Stimulated activated CD8-positive, alpha-beta memory T cell treated with anti-CD3 and anti-CD28 coated beads, Interleukin-15, amount 100 ng/mL, for 48 hours (primary cell): ENCODE results near the gene SLC8B1.

ENCODE experiments used
- DNase-seq, 2 donors: peaks; one replicate each; pipeline ENCODE4 v3.0.0-alpha.2; 2020; ENCODE audit warnings: low read depth in 2 of 2

The SLC8B1 gene

DNA sequence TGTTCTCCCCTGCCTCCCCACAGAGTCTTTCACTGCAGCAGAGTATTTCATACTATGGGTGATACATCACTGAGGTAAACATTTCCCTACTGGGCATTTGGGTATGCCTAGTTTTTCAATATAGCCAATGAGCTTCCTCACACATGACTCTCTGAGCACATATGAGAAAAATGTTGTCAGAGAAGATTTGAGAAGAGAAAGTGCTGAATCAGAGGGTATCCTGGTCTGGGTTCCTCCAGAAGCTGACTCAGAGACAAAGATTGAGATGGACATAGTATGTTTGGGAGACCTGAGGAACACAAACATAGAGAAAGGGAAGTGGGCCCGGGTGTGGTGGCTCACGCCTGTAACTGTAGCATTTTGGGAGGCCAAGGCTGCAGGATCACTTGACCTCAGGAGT is 12.6 kb downstream of the SLC8B1 start:
- no peak for DNase-seq

DNA sequence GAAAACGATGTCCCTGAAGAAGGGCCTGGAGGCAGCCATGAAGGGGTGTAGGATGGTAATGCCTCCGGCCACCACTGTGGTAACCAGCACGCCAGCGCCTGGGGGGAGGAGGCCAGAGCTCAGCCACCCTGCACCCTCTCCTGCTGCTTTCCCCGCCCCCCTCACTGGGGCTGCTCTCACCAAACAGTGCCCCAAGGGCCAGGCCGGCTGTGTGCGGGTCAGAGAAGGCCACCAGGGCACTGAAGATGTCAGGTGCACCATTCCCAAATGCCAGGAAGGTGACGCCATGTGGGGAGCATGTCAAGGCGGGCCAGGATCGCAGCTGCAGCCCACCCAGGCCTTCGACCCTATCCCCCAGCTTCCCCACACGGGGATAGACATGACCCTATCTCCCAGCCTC is 14.5 kb downstream of the SLC8B1 start:
- DNase-seq: no peak

DNA sequence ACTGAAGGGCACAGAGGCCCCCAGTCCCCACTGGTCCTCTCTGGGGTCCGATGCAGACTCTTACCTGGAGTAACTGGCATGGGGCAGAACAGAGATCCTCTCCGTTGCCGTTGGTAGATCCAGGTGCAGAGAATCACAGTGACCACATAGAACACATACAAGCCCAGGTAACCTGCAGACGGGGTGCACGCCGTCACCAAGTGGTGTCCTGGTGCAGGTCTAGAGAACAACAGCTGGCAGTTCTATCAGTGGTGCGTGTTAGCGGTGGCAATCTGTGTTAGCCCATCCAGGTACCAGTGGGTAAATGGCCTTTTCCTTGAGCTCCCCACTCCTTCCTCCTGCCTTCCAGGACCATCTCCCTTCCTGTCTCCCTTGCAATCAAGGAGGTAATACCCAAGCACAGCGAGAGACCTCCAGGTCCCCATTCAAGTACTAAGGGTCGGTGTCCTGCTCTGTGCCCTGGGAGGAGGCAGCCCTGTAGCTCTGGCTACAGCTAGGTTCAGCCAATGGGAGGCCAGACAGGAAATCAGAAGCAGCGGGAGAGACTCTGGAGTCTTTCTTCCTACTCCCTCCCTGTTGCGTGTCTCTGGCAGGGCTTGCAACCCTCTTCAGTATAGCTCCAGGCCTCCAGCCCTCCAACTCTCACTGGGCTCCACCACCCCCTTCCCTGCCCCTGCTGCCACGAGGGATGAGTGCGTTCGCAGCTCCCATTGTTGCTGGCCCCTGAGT is 15.8 kb downstream of the SLC8B1 start:
- DNase-seq: no peak

DNA sequence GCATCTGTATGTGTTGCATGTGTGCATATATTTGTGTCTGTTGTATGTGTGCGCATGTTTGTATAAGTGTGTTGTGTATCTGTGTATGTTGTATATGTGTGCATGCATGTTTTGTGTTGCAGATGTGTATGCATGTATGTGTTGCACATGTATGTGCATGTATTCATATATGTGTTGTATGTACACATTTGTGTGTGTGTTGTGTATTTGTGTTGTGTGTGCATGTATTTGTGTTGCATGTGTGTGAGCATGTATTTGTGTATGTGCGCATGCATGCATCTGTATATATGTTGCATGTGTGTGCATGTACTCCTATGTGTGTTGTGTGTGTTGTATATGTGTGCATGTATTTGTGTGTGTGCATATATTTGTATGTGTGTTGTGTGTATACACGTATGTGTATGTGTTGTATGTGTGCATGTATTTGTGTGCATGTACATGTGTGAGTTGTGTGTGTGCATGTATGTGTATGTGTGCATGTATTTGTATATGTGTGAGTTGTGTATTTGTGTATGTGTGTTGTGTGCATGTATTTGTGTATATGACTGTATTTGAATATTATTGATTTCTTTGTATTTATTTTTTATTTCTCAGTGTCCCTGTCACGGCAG is 16.8 kb downstream of the SLC8B1 start:
- DNase-seq: no peak

DNA sequence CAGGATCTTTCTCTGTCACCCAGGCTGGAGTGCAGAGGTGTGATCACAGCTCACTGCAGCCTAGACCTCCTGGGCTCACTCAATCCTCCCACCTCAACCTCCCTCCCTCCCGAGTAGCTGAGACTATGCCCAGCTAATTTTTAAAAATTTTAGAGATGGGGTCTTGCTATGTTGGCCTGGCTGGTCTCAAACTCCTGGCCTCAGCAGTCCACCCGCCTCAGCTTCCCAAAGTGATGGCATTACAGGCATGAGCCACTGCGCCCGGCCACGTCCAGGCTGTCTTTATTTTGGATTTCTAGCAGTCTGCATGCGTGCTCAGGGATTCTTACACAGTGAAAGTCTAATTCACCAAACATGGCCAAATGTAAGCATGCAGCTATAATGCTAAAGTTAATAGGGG is 17.8 kb downstream of the SLC8B1 start:
- no peak for DNase-seq

DNA sequence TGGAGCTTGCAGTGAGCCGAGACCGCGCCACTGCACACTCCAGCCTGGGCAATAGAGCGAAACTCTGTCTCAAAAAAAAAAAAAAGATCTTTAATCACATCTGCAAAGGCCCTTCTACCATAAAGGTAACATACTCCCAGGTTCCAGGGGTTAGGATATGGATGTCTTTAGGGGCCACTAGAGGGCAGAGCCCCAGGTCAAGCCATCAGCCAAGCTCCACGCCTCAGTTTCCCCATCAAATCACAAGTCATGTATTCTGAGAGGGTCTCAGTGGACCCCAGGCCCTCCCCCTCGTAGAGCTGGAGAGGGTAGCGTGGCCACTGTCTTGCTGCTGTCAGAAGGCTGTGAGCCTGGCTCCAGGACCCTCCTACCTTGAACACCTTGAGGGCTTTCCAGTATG is 18.8 kb downstream of the SLC8B1 start:
- DNase-seq: no peak

DNA sequence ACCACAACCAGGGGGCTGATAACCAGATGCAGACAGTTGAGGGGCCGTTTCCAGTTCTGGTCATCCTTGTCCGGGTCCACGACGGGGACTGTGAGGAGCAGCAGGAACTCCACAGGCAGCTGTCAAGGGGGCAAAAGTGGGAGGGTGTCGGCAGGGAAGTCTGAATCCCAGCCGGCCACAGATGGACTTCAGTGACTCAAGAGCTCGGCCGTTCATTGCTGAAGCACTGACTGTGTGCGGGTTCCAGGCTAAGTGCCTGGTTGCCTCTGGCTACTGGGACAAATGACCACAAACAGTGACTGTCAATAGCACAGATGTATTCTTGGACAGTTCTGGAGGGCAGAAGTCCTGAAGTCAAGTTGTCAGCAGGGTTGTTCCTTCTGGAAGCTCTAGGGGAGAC is 19.6 kb downstream of the SLC8B1 start:
- DNase-seq: no peak

DNA sequence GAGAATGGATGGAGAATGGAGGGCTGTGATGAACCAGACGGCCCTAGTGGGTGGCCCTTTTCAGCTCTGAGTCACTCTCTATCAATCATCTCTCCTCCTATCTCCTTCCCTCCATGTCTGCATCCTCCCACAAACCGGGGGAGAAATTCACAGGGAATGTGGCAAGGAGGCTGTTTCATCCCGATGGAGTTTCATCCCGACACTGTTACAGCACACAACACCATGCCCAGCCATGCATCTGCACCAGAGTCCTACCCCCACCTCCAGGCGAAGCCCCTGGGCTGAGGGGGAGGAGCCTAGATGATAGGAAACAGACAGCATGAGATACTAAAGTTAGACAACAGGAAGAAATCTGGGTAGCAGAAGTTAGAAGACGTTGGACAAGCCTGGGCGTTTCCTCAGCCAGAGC is 20.8 kb downstream of the SLC8B1 start:
- DNase-seq: no peak

DNA sequence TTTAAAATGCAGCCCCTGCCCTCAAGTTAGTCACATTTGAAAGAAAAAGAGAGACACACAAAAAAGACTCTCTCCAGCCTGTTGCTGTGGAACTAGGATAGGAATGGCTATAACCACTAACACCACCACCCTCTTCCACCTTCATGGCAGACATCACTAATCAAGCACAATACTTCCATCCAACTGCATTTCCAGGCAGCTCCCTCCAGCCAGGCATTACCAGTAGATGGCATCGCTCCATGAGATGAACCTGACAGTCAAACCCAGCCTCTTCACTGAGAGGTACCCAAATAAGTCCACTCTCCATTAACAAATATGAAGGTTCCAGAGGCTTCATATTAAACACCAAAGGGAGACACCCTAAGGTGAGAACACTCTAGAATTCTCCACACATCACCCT is 24.4 kb downstream of the SLC8B1 start:
- no peak for DNase-seq

DNA sequence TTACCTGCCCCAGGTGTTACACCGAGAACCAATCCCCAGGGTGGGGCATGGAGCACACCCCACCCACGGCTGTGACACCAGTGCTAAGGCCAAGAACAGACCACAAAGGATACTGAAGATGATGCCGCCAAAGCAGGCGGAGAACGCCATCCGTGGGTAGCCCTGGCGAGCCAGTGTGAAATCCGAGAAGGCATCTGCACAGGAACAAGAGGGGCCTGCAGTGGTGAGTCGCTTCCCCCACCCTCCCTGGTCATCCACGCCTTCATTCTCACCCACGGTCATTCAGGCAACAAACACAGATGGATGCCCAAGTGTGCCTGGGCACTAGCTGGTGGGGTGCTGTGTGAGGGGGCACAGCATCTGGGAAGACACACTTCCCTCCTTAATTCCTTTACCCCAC is 28.5 kb downstream of the SLC8B1 start:
- no peak for DNase-seq

DNA sequence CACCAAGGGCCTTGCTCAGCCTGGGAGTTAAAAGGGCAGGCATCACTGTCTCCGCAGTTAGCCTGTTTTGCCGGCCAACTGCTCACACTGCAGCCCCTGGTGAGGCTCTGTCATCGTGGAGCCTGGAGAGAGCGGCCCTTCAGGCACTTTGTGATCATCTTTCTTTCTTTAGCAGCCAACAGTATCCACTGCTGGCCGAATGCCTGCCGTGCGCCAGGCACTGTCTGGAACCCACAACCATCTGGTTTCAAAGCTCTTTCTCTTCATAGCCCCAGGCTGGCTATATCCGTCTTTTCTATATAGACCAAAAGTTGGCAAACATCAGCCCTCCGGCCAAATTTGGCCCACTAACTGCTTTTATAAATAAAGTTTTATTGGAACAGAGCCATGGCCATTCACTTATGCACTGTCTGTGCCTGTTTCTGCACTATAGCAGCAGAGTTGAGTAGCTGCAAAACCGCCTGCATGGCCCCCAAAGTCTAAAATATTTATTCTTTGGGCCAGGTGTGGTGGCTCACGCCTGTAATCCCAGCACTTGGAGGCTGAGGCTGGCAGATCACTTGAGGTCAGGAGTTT is 29.5 kb downstream of the SLC8B1 start:
- no peak for DNase-seq

DNA sequence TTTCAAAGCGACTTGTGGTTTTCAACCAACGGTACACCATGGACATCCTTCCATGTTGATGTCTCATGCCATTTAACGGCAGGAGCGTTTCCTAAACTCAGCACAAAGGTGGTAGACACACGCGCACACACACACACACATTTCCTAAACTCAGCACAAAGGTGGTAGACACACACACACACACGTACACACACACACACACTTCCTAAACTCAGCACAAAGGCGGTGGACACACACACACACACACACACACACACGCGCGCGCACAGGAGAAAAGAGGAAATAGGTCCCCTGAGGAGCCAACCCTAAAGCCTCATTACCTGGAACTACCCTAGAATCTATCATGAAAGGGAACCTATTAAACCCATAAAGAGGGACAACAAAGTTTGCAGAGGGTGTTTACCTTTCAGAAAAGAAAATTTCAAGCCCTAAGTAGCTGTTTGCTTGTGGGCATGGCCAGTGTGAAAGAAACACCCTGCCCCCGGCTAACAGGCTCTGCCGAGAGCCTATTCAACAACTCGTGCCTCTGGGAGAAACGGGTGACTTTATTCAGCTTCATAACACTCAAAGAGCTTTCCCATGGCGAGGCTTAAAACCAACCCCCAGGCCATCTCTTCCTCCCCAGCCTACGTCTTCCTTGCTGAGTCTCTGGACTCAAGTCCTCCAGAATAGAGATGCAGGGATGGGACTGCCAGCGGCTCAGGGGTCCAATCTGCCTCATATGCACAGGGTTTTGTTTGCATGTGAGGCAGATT is 31.8 kb downstream of the SLC8B1 start:
- DNase-seq: no peak

DNA sequence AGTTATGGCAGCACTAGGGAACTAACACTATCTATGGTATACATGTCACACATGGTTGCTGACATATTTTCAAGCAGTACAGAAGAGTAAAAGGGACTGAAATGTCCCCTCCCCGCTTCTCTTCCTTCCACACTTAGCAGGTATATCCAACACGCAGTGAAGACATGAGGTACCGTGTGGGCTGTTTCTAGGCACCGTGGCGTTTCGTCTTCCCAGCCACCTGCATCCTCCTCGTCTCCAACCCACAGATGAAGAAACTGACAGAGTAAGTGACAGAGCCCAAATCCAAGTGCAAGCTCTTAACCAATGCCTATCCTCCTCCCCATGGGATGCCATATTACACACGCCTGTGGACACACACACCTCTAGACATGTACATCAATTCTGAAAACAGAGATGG is 32.4 kb downstream of the SLC8B1 start:
- no peak for DNase-seq

DNA sequence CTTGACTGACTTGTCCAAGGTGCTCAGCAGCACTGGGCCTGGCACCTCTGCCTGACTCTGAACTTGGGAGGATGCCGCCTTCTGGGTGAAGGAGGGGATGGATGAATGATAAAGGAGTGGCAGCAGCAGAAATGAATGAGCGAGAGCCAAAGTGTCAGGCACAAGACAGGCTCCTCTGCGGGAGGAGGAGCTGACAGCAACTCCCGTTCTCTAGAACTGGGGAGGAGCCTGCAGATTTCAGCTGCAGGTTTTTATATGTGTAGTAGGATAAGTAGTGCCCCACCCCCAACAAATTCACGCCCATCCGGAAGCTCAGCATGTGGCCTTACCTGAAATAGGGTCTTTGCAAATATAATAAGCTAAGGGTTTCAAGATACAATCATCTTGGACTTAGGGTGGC is 33.1 kb downstream of the SLC8B1 start:
- DNase-seq: no peak

DNA sequence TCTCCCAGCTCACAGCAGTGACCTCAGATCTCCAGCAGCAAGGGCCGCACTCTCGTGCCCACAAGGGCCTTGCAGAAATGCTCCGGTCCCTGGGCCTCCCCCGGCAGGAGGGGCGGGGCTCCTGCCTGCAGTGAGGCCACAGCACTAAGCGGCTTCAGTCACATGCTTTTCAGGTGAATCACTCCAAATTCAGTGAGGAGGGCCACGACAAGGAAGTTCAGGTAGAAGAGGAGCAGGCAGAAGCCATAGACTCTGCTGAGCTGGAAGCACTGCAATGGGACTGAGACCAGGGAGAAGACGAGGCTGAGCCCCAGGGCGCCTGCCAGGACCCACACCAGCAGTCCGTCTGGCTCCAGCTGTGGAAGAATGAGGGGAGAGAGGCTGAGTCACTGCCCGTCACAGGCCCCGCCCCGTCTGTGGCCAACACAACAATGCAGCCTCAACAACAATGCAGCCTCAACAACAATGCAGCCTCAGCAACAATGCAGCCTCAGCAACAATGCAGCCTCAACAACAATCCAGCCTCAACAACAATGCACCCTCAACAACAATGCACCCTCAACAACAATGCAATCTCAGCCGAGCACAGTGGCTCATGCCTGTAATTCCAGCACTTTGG is 35.2 kb downstream of the SLC8B1 start:
- DNase-seq: no peak

DNA sequence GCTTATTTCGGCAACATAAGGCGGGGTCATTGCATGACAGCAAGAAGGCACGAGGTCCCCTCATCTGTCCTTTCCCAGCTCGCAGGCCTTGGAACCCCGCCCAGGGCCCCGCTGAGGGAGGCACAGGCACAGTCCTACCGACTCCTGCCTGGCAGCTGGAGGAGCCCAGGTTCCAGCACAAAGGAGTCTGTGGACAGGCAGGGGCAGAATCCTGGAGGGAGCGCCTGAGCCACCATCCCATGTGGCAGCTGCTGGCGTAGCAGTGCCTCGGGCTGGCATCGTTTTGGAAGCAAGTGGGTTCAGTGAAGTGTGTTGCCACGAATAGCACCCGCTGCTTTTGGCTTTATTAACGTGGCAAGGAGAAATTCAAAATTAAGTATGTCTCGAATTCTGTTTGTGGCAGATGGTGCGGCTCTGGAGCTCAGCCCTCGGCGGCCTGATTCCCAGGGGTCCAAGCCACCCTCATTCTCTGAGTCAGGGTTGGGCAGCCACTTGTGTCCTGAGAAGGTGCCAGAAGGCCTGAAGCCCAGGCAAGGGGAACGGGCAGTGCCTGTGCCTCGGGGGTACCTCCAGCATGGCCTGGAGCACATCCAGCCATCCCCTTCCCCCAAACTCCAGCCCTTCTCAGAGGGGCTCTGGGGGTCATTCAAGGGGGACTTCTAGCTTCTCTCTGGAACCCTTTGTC is 35.9 kb downstream of the SLC8B1 start:
- DNase-seq: no peak

DNA sequence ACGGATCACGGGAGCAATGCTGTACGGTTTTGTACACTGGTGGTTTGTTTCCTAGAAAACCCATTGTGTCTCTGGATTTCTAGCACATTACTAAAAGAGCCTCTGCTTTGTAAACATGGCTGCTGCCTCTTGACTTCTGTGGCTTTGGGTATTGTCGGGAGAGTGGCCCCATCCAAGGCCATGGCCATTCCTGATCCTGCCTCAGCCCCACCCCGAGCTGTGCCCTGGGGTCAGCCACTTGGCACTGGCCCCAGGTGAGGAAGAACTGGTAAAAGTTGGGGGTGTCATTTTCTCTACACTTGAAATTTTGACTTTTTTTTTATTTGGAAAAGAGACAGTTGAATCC is 36.5 kb downstream of the SLC8B1 start:
- DNase-seq: no peak

DNA sequence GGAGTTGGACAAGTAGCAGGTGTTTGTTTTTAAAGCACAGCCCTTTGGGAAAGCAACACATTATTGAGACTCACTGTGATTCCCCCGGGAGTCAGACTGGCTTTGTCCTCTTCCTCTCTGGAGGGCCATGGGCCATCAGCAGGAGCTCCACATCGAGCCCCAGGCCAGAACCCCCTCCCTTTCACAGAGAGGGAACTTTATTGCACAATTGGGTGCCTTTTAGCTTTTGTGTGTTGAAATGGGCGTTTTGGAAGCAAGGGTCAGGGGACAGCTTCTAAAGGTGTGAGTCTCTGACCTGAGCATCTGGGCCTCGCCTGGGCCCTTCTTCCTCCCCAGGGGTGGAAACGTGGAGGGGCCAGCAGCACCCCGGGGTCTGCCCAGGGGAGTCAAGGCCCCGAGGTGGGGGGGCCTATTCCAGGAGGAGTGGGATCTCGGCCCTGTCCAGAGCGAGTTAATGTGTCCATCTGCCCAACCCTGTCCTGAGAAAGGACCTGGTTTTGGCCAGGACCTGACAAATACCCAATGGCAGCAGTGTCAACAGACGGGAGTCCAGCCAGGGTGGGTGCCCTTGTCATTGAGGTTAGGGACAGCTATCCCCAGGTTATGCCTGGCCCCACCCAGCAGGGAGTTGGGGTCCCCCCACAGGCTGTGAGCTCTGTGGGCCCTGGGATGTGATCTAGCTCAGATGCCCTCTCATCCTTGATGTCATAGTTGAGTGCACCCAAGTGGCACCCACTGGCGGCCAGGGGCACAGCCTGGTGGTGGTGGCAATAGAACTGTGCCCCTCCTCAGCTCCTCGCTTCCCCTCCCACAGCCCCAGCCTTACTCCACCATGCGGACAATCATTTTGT is 37.1 kb downstream of the SLC8B1 start:
- no peak for DNase-seq

DNA sequence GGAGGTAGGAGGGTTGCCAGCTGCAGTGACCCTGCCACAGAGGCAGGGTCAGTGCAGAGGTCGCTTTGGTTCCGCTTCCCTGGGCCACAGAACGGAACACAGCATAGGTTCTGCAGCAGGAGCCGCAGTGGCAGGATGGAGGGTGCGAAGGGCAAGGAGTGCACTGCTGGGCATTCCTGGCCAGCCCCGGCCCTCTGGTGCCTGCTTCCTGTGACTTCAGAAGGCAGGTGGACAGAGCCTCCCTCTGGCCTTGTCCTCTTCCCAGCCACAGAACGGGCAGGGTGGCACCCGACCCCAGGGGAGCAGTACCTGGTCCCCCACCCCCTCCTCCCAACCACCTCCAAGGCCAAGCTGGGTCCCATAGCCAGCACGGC is 37.7 kb downstream of the SLC8B1 start:
- no peak for DNase-seq

DNA sequence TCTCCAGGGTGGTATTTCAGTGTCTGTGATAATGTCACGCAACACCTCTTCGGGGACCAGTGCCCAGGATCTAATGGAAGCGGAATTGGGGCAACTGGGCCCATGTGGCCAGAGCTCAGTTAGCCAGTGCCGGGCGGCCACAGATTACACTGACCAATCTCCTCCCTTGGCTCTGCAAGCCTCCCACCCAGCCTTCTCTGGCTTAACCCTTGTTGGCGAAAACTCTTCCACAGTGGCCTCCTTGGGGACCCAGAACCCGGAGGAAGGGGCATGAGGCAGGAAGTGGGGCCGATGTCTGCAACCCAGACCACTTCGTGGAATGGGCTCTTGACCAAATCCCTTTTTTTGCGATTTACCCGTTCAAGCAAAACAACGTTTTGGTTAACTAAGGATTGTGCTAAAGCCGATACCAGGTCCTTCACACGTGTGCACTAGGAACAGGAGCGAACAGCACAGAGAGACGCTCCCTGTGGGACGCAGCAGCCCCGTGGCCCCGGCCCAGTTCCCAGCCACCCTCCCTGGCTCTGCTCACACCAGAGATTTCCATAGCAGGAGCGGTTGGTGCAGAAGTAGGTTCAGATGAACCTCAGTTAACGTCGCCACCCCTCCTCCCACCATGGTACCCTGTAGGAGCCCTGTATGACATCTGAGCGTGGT is 38.2 kb downstream of the SLC8B1 start:
- DNase-seq: no peak
